Astrocyte (in vitro differentiated cells and primary cell): ENCODE measurements around the gene ESRRA. TPM values are rescaled to one million over a fixed set of nuclear protein-coding genes. Genes with fewer than 3 reads are reported as not detected.

Experiments
- DNase-seq: peaks from one replicate; pipeline ENCODE4 v3.0.0-alpha.2; 2010; ENCODE audit warnings: low read depth
- FAIRE-seq: peaks from 2 replicates; lab custom pipeline; 2011; peaks lifted over from hg19 to GRCh38; lab: Jason Lieb, UNC
- H2AFZ ChIP-seq: 2 replicates; pipeline ENCODE4 v1.6.0; 2012; ENCODE audit warnings: low read depth, low read length, inconsistent platforms
- H3K27ac ChIP-seq: 2 replicates; pipeline ENCODE4 v1.5.1; 2011; ENCODE audit warnings: low read depth, low read length, inconsistent platforms
- H3K27me3 ChIP-seq: 2 replicates; pipeline ENCODE4 v1.6.0; 2011; ENCODE audit warnings: low read length, inconsistent platforms; ENCODE audit not compliant: insufficient read depth
- H3K36me3 ChIP-seq: 2 replicates; pipeline ENCODE4 v1.5.1; 2011; ENCODE audit warnings: low read length, inconsistent platforms; ENCODE audit not compliant: insufficient read depth
- H3K4me1 ChIP-seq: 2 replicates; pipeline ENCODE4 v1.5.1; 2011; ENCODE audit warnings: low read length, inconsistent platforms; ENCODE audit not compliant: insufficient read depth
- H3K4me2 ChIP-seq: 2 replicates; pipeline ENCODE4 v1.6.0; 2012; ENCODE audit warnings: low read length, inconsistent platforms
- H3K4me3 ChIP-seq: 2 replicates; pipeline ENCODE4 v1.5.1; 2011; ENCODE audit warnings: low read depth, mild to moderate bottlenecking, low read length, inconsistent platforms; ENCODE audit not compliant: insufficient read depth
- H3K79me2 ChIP-seq: 2 replicates; pipeline ENCODE4 v1.6.0; 2012; ENCODE audit warnings: mild to moderate bottlenecking, low read length, inconsistent platforms; ENCODE audit not compliant: insufficient read depth
- H3K9ac ChIP-seq: 2 replicates; pipeline ENCODE4 v1.6.0; 2012; ENCODE audit warnings: mild to moderate bottlenecking, low read length, inconsistent platforms
- H3K9me3 ChIP-seq: 2 replicates; pipeline ENCODE4 v1.5.1; 2012; ENCODE audit warnings: low read depth, mild to moderate bottlenecking, low read length, inconsistent platforms; ENCODE audit not compliant: insufficient read depth
- H4K20me1 ChIP-seq: 2 replicates; pipeline ENCODE4 v1.6.0; 2012; ENCODE audit warnings: low read length, inconsistent platforms; ENCODE audit not compliant: insufficient read depth
- H3K27ac Mint-ChIP-seq: one replicate; pipeline ENCODE4 v1.8.0; 2021; ENCODE audit warnings: mild to moderate bottlenecking, mixed read lengths; ENCODE audit not compliant: unreplicated experiment
- H3K27me3 Mint-ChIP-seq: one replicate; pipeline ENCODE4 v1.8.0; 2021; ENCODE audit warnings: low read depth, mixed read lengths; ENCODE audit not compliant: unreplicated experiment
- H3K36me3 Mint-ChIP-seq: one replicate; pipeline ENCODE4 v1.8.0; 2021; ENCODE audit warnings: low read depth, mixed read lengths; ENCODE audit not compliant: unreplicated experiment
- H3K4me1 Mint-ChIP-seq: one replicate; pipeline ENCODE4 v1.8.0; 2021; ENCODE audit warnings: low read depth, mixed read lengths; ENCODE audit not compliant: unreplicated experiment
- H3K4me3 Mint-ChIP-seq: one replicate; pipeline ENCODE4 v1.8.0; 2021; ENCODE audit warnings: mild to moderate bottlenecking, moderate library complexity, mixed read lengths; ENCODE audit not compliant: unreplicated experiment
- H3K9me3 Mint-ChIP-seq: one replicate; pipeline ENCODE4 v1.8.0; 2021; ENCODE audit warnings: mild to moderate bottlenecking, mixed read lengths; ENCODE audit not compliant: unreplicated experiment
- CTCF ChIP-seq: IDR thresholded peaks from 2 replicates; pipeline ENCODE4 v1.5.1; 2011; ENCODE audit warnings: low read depth, mild to moderate bottlenecking, inconsistent platforms, low read length, moderate library complexity; ENCODE audit not compliant: insufficient read depth
- EZH2 ChIP-seq: IDR thresholded peaks from 2 replicates; pipeline ENCODE4 v1.6.1; 2012; ENCODE audit warnings: mild to moderate bottlenecking, low read length, inconsistent platforms; ENCODE audit not compliant: insufficient read depth
- total RNA-seq: library from RNA; stranded (reverse); gene quantifications from 2 replicates; pipeline ENCODE4 v1.2.1, GENCODE V29; 2021

ESRRA gene
- total RNA-seq, 1 donor from 2014 or later: 26.3 TPM

GRCh38 chr11:64312947-64313346 lies 7.6 kb downstream of the ESRRA start:
- Histone ChIP-seq H3K4me3 (no peak overlapping the region), H3K4me1 (no peaks in the 10 kb centered on the region), H3K27ac (no peak overlapping the region), H2AFZ (no peak overlapping the region), H3K36me3 (no peaks in the 10 kb centered on the region), H3K9ac (no peak overlapping the region), H3K4me2 (no peak overlapping the region), H3K9me3 (no peaks in the 10 kb centered on the region), H4K20me1 (no peaks in the 10 kb centered on the region), H3K27me3 (no peaks in the 10 kb centered on the region), H3K79me2 (peaks cover 23% of the 10 kb centered on the region)
- no peak for FAIRE-seq
- Mint-ChIP-seq H3K27ac (peak overlapping the region; percentile 91), H3K9me3 (no peaks in the 10 kb centered on the region), H3K4me1 (peaks cover 9% of the 10 kb centered on the region), H3K36me3 (peaks cover 11% of the 10 kb centered on the region), H3K4me3 (peak overlapping the region; percentile 61), H3K27me3 (no peaks in the 10 kb centered on the region)
- no peak for DNase-seq
- no peak for TF ChIP-seq CTCF
- no peak for TF ChIP-seq EZH2

GRCh38 chr11:64313491-64314145 lies 8.3 kb downstream of the ESRRA start:
- no peaks in the 10 kb centered on the region for H3K4me1 ChIP-seq
- H3K79me2 ChIP-seq: peaks cover 23% of the 10 kb centered on the region
- H3K9ac ChIP-seq: no peak overlapping the region
- H3K36me3 ChIP-seq: no peaks in the 10 kb centered on the region
- H4K20me1 ChIP-seq: no peaks in the 10 kb centered on the region
- H3K4me2 ChIP-seq: no peak overlapping the region
- Mint-ChIP-seq H3K4me1 (peaks cover 9% of the 10 kb centered on the region), H3K27me3 (no peaks in the 10 kb centered on the region), H3K4me3 (peak overlapping the region; percentile 2), H3K9me3 (no peaks in the 10 kb centered on the region), H3K36me3 (peaks cover 11% of the 10 kb centered on the region), H3K27ac (no peak overlapping the region)
- H3K4me3 ChIP-seq: no peak overlapping the region
- FAIRE-seq: no peak
- DNase-seq: no peak
- H3K9me3 ChIP-seq: no peaks in the 10 kb centered on the region
- H3K27me3 ChIP-seq: no peaks in the 10 kb centered on the region
- TF ChIP-seq CTCF (no peak), EZH2 (no peak)
- H2AFZ ChIP-seq: no peak overlapping the region
- H3K27ac ChIP-seq: no peak overlapping the region

GRCh38 chr11:64314146-64314804 lies 9.0 kb downstream of the ESRRA start:
- Histone ChIP-seq H4K20me1 (no peaks in the 10 kb centered on the region), H3K36me3 (no peaks in the 10 kb centered on the region), H3K4me3 (no peak overlapping the region), H2AFZ (no peak overlapping the region), H3K4me1 (peaks cover 4% of the 10 kb centered on the region), H3K27ac (no peak overlapping the region), H3K4me2 (no peak overlapping the region), H3K9me3 (no peaks in the 10 kb centered on the region), H3K79me2 (peaks cover 29% of the 10 kb centered on the region), H3K9ac (no peak overlapping the region), H3K27me3 (no peaks in the 10 kb centered on the region)
- no peak for FAIRE-seq
- H3K36me3 Mint-ChIP-seq: peaks cover 11% of the 10 kb centered on the region
- no peaks in the 10 kb centered on the region for H3K9me3 Mint-ChIP-seq
- no peak overlapping the region for H3K4me3 Mint-ChIP-seq
- no peaks in the 10 kb centered on the region for H3K27me3 Mint-ChIP-seq
- no peak overlapping the region for H3K27ac Mint-ChIP-seq
- peaks cover 12% of the 10 kb centered on the region for H3K4me1 Mint-ChIP-seq
- no peak for DNase-seq
- TF ChIP-seq CTCF (no peak), EZH2 (no peak)
